Heart right ventricle (tissue), 16 donors: Measurements from ENCODE around the gene IRF2BPL. TPM values are rescaled to one million over a fixed set of nuclear protein-coding genes. Genes with fewer than 3 reads are reported as not detected.

Experiments
- ATAC-seq, 8 donors: fragments of 200-7000 bp; cut with Tn5 transposase; one replicate each; pipeline ENCODE4 v1.9.1; 2020; ENCODE audit warnings: mild to moderate bottlenecking in 8 of 8, moderate library complexity in 8 of 8, moderate number of reproducible peaks in 1 of 8
- DNase-seq, 2 donors: peaks; one replicate each; pipeline ENCODE4 v3.0.0-alpha.2; 2020
- H3K27ac ChIP-seq, 10 donors: fragments of 200-600 bp; sonication (generic) in 2 of 10; one replicate each; pipeline versions ENCODE4 v1.5.0 to v1.8.0; 2020 to 2022; ENCODE audit warnings: mild to moderate bottlenecking in 3 of 10
- H3K27me3 ChIP-seq, 7 donors: fragments of 200-600 bp; one replicate each; pipeline ENCODE4 v1.8.0; 2021 to 2022; ENCODE audit warnings: mild to moderate bottlenecking in 2 of 7
- H3K36me3 ChIP-seq, 9 donors: fragments of 200-600 bp; sonication (generic) in 1 of 9; one replicate each; pipeline versions ENCODE4 v1.5.0 to v1.8.0; 2020 to 2022; ENCODE audit warnings: mild to moderate bottlenecking in 2 of 9
- H3K4me1 ChIP-seq, 9 donors: fragments of 200-600 bp; sonication (generic) in 1 of 9; one replicate each; pipeline versions ENCODE4 v1.5.0 to v1.8.0; 2020 to 2022; ENCODE audit warnings: mild to moderate bottlenecking in 4 of 9
- H3K4me3 ChIP-seq, 10 donors: fragments of 200-600 bp; sonication (generic) in 2 of 10; one replicate each; pipeline versions ENCODE4 v1.5.0 to v1.8.0; 2020 to 2022; ENCODE audit warnings: mild to moderate bottlenecking in 7 of 10, moderate library complexity in 2 of 10
- H3K9me3 ChIP-seq, 11 donors: fragments of 200-600 bp in 10 of 11; sonication (generic) in 2 of 11; one replicate each; pipeline versions ENCODE4 v1.5.0 to v1.8.0; 2013 to 2022; ENCODE audit warnings: mild to moderate bottlenecking in 2 of 11, control low read depth in 1 of 11, moderate library complexity in 1 of 11
- WGBS, 2 donors: extraction: QIAGEN DNeasy Blood & Tissue Kit; methylation state at CpG; one replicate each; pipeline ENCODE4 v1.1.7; 2013; ENCODE audit warnings: inconsistent platforms in 1 of 2; 5-methylcytosine and 5-hydroxymethylcytosine counted together
- intact Hi-C, 10 donors: fragments of 100-400 bp; cut with DNase I; formaldehyde crosslinking; loops; one replicate each; pipeline versions ENCODE4 v1.11.1 to v1.14.2; 2022
- polyA plus RNA-seq, 2 donors: library from polyadenylated mRNA; stranded (reverse); fragments of 200-250 nt; gene quantifications; one replicate each; pipeline ENCODE4 v1.2.3, GENCODE V29; 2013
- total RNA-seq, 10 donors: library from RNA; stranded (reverse); fragmentation: NEBNext Ultra II Directional in 3 of 10; extraction: Animal tissue kit (Norgen Biotek cat#: 25700) in 3 of 10; gene quantifications; one replicate each; pipeline versions ENCODE4 v1.2.1 to v1.2.4, GENCODE V29; 2021 to 2023
- TF ChIP-seq, protein P1 (sequence below), 9 donors: fragments of 200-600 bp; sonication (generic) in 2 of 9; IDR thresholded peaks; one replicate each; pipeline versions ENCODE4 v1.5.0 to v1.8.0; 2021 to 2022; ENCODE audit warnings: antibody characterized with exemption in 9 of 9, mild to moderate bottlenecking in 5 of 9, moderate library complexity in 1 of 9
- donor health status: Arrhythmogenic right ventricular cardiomyopathy.
- donor health status: ischemic (EF 13 %, LVEDD 7.1; RV severe dilation, severe dysfunction).
- donor health status: healthy with polysubstance abuse.
- donor health status: DM: no; HTN: yes; CAD: no.
- donor health status: DM: no; HTN: no; CAD: no.
- donor health status: ischemic (EF 25% LVEDD 6.9; RV normal size, moderate dysfunction).
- donor health status: ischemic (EF 25% LVEDD 5.7; RV mildly dilated, moderate dysfunction).
- donor health status: healthy.
- donor health status: DM: yes; HTN: yes; CAD: no.
- donor health status: Ischemic cardiomyopathy.
- donor health status: ischemic (EF 35%, LVEDD 5.7; RV mildly dilated, moderate dysfunction).
- donor health status: nonischemic (EF 11% LVEDD 7.7; RV severe dilation, severe dysfunction).
- donor health status: DM: yes; HTN: yes; CAD: no.
- donor health status: PGD.
- donor health status: ischemic (EF 29% LVEDD 5.4; RV normal size, mild dysfunction).
- donor health status: nonischemic (EF 23%, LVEDD 6.1; RV moderate dilation, normal function).

The IRF2BPL gene
- total and polyA plus RNA-seq, 12 donors = 6.6 to 66.6 (median 34.7) TPM

DNA sequence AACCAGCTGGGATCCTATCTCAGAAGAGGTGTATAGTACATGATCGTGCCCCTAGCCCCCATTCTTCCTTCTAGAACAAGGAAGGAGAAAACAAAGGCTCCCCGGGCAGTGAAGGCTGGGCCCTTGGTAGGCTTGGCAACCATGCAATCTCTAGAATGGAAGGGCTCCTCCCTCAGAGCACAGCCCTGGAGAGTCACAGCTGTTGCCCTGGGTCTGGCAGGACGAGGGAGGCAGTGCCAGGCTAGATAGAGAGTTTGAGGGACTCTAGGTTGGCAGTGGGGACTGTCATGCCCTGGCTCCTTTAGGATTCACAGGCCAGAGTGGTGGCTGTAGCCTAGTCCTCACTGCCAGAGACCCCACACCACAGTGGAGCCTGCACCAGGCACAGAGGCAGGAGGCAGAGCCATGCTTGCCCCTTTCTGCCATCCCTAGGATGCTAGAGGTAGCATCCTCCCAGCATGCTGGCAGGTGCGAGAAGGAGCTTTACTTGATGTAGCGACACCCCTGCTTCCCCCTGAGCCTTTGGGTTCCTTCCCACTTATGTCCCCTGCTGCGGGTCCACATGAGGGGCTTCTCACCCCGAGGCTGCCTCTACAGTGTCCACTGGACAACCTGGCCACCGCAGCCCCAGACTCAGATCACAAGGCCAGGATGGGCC, 36.1 kb upstream of the IRF2BPL start:
- H3K9me3 ChIP-seq = no peaks in the 10 kb centered on the region
- ATAC-seq = peak in 2 of 8 donors; percentile 4 to 24
- WGBS, 2 donors = 75 to 81% methylated on average over 8 of the region's 8 CpGs
- TF ChIP-seq, protein P1, sequence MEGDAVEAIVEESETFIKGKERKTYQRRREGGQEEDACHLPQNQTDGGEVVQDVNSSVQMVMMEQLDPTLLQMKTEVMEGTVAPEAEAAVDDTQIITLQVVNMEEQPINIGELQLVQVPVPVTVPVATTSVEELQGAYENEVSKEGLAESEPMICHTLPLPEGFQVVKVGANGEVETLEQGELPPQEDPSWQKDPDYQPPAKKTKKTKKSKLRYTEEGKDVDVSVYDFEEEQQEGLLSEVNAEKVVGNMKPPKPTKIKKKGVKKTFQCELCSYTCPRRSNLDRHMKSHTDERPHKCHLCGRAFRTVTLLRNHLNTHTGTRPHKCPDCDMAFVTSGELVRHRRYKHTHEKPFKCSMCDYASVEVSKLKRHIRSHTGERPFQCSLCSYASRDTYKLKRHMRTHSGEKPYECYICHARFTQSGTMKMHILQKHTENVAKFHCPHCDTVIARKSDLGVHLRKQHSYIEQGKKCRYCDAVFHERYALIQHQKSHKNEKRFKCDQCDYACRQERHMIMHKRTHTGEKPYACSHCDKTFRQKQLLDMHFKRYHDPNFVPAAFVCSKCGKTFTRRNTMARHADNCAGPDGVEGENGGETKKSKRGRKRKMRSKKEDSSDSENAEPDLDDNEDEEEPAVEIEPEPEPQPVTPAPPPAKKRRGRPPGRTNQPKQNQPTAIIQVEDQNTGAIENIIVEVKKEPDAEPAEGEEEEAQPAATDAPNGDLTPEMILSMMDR (IDR thresholded peaks at IDR 0.05) = no peak
- peak overlapping the region in 2 of 10 donors; percentile 11 to 15 for H3K27ac ChIP-seq
- H3K4me3 ChIP-seq = no peak overlapping the region
- H3K27me3 ChIP-seq = no peaks in the 10 kb centered on the region
- DNase-seq = no peak
- intact Hi-C loops = loop anchor here in 3 of 10 donors (5.0 kb wide), 2 partner anchors 152 to 187 kb away; no protein-coding TSS in a partner anchor
- peaks cover 0 to 44% (median 29%) of the 10 kb centered on the region in 9 donors for H3K4me1 ChIP-seq
- no peaks in the 10 kb centered on the region for H3K36me3 ChIP-seq

DNA sequence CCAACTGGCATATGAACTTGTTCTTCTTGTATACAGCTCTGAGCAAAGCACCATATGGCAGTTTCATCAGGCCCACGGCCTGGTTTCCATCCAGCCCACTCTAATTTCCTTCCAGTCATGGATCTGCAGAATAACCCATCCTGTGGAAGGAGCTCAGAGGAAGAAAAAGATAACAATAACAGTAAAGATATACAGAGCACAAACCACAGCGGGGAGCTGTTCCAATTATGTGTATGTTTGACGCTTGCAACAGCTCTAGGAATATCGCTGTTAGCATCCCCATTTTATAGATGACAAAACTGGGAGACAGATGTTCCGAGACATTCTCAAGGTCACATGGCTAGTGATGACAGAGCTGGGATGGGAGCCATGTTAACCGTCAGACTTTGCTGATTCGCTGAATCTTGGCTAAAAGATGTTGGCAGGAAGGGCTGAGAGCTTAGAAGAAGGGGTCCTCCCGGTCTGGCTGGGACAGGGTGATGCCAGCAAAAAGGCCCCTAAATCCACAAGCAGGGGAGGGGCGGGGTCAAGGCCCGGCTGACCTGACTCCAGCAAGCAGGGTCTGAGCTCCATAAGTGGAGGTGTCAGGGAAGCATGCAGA, 35.2 kb upstream of the IRF2BPL start:
- ATAC-seq (no peak), DNase-seq (no peak)
- peaks cover 0 to 41% (median 21%) of the 10 kb centered on the region in 9 donors for H3K4me1 ChIP-seq
- WGBS, 2 donors = 61 to 63% methylated on average over 10 of the region's 10 CpGs
- no peak overlapping the region for H3K27ac ChIP-seq
- TF ChIP-seq, protein P1 (IDR thresholded peaks at IDR 0.05) = no peak
- no peak overlapping the region for H3K4me3 ChIP-seq
- intact Hi-C loops = no loop called here
- no peaks in the 10 kb centered on the region for H3K27me3 ChIP-seq
- no peaks in the 10 kb centered on the region for H3K36me3 ChIP-seq
- no peaks in the 10 kb centered on the region for H3K9me3 ChIP-seq

DNA sequence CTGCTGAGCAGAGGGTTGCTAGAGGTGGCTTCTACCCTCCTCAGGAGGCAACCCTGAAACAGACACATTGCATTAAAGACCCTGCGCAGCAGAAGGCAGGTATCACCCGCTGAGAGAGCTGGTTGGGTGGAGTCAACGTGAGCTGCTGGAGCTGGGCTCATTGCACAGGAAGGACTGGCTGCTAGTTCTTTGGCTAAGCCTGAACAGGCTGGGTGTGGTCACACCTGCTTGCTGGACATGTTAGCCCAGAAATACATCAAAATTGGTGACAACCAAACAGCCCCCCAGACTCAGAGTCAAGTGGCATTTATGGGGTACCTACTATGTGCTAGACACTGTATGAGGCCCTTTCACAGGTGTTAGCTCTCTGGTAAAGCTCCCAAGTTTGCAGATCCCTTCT, 33.8 kb upstream of the IRF2BPL start:
- no peaks in the 10 kb centered on the region for H3K27me3 ChIP-seq
- H3K4me1 ChIP-seq = peaks cover 0 to 32% (median 11%) of the 10 kb centered on the region in 9 donors
- intact Hi-C loops = no loop called here
- TF ChIP-seq, protein P1 (IDR thresholded peaks at IDR 0.05) = no peak
- H3K36me3 ChIP-seq = no peaks in the 10 kb centered on the region
- no peak overlapping the region for H3K27ac ChIP-seq
- H3K9me3 ChIP-seq = no peaks in the 10 kb centered on the region
- DNase-seq (no peak), ATAC-seq (no peak)
- H3K4me3 ChIP-seq = no peak overlapping the region
- 83 to 84% methylated on average over 3 of the region's 3 CpGs for WGBS, 2 donors

DNA sequence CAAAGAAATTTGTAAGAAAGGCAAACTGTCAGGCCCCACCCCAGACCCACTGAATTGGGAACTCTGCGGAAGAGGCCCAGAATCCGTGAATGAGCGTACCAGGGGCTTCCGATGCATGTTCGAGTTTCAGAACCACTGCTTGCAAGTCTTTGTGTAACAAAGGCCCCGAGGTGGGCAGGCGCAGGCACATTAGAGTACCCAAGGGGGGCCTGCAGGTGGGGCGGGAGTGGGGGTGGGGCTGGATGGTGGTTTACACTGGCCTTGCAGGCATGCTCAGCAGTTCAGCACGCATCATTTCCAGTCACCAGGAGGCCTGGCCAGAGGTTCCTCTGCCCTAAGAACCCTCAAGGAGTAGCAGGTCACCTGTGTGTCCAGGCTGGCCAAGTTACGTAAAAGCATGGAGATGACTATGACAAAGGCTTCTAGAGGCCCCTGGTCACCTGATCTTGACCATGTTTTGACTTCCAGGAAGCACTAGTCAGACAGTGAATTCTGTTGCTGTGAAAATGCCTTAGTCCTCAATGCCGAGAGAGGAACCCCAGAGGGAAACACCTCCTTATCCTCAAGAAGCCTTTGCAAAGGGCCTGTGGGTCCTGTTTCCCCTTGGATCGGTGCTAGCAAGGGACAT, 33.2 kb upstream of the IRF2BPL start:
- Histone ChIP-seq H3K27ac (no peak overlapping the region), H3K36me3 (no peaks in the 10 kb centered on the region), H3K4me1 (peaks cover 0 to 29% (median 7%) of the 10 kb centered on the region in 9 donors), H3K9me3 (no peaks in the 10 kb centered on the region), H3K27me3 (no peaks in the 10 kb centered on the region), H3K4me3 (no peak overlapping the region)
- intact Hi-C loops = no loop called here
- TF ChIP-seq, protein P1 (IDR thresholded peaks at IDR 0.05) = no peak
- DNase-seq (no peak), ATAC-seq (no peak)
- 92 to 94% methylated on average over 12 of the region's 12 CpGs for WGBS, 2 donors
